ENCODE measurements around the gene GOLM1.

DNA sequence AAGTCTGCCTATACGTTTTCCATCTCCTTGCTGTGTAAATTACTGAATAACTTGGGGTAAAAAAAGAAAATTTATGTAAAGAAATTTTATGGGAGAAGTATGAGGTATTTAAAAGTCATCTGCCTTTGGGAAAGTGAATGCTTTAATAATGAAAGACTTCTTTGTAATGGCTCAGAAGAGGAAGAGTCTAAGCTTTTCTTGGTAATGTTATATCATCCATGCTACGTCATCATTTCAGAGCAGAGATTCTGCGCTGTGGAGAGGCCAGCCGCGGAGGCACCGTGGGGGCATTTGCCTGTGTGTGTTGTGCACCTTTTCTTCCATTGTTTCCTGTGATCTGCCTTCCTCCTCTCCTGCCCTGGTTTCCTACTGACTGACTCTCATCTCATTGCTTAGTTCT, 78.2 kb downstream of the GOLM1 start:
- TF ChIP-seq, protein P1, sequence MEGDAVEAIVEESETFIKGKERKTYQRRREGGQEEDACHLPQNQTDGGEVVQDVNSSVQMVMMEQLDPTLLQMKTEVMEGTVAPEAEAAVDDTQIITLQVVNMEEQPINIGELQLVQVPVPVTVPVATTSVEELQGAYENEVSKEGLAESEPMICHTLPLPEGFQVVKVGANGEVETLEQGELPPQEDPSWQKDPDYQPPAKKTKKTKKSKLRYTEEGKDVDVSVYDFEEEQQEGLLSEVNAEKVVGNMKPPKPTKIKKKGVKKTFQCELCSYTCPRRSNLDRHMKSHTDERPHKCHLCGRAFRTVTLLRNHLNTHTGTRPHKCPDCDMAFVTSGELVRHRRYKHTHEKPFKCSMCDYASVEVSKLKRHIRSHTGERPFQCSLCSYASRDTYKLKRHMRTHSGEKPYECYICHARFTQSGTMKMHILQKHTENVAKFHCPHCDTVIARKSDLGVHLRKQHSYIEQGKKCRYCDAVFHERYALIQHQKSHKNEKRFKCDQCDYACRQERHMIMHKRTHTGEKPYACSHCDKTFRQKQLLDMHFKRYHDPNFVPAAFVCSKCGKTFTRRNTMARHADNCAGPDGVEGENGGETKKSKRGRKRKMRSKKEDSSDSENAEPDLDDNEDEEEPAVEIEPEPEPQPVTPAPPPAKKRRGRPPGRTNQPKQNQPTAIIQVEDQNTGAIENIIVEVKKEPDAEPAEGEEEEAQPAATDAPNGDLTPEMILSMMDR (IDR thresholded peaks at IDR 0.05; ENCODE audit: insufficient read depth, low read depth, low read length): no peak
- no peak for TF ChIP-seq EZH2 (IDR thresholded peaks at IDR 0.05; ENCODE audit: insufficient read depth, low read length)
